GM18505 (cell line): ENCODE results near the gene CALML5.
"Not testable (repeated sequence)": the region's sequence is repeated elsewhere in the genome, so short reads cannot be mapped to it uniquely, and the experiment has no call there.

Source experiments
- ATAC-seq: cut with Tn5 transposase; IDR thresholded peaks from one replicate; pipeline ENCODE4 v1.9.1; 2021; ENCODE audit not compliant: unreplicated experiment
- POLR2A ChIP-seq: IDR thresholded peaks from 4 replicates; pipeline ENCODE4 v1.6.1; 2011; ENCODE audit warnings: borderline replicate concordance; ENCODE audit not compliant: insufficient read depth, insufficient read length; ENCODE audit errors: extremely low read depth

Gene CALML5

DNA sequence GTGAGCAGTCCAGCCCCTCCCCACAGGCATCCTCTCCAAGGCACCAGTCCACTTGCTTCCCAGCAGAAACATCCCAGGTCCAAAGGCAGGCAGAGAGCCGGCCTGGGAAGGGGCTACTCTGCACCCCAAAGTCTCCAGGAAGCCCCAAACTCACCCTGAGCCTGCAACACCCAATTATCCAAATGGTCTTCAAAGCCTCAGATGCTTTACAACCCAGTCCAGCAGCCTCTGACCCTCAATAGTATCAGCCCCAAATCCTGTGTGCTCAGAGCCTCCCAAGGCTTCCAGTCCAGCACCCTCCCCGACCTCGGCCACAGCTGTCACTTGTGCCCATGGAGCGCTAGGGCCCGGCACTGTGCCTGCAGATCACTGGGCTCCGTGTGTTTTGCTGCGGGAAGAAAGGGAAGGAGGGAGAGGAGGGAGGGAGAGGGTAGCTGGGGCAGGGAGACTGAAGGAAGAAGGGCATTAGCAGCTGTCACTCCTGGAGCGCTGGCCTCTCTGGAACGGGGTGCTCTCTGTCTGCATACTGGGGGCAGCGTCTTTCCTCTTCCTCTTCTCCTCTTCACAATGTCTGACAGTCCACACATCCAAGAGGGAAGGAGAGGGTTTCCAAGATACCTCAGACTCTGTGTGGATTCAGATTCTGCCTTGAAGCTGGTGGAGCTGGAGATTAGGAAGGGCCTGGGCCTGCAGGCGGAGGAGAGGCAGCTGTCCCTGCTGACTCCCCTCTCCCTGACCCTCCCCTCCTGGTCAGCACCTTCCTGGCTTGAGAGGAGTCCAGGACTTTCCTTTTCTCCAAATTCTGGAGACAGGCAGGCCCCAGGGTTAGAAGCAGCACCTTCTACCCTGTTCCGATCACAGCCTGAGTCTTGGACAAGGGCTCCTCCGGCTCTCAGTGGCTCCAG, 13.2 kb downstream of the CALML5 start:
- no peak for TF ChIP-seq POLR2A
- ATAC-seq, result no peak

DNA sequence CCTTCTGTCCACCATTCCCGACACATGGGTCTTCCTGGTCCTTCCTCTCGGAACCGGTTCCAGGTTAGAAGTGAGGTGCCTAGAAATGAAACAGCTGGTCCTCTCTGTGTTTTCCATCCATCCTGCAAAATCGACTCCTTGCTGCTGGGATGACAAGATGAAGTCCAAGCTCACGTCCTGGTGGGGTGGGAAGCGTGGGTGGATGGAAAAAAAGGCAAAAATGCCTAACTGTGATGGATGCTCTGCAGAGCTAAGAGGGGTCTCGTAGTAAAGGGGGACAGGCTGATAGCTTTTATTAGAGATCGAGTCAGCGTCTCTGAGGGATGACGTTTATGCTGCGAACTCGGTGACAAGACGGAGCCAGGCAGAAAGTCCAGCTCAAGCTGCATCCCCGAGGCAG, 14.1 kb downstream of the CALML5 start:
- no peak for TF ChIP-seq POLR2A
- ATAC-seq, result no peak

DNA sequence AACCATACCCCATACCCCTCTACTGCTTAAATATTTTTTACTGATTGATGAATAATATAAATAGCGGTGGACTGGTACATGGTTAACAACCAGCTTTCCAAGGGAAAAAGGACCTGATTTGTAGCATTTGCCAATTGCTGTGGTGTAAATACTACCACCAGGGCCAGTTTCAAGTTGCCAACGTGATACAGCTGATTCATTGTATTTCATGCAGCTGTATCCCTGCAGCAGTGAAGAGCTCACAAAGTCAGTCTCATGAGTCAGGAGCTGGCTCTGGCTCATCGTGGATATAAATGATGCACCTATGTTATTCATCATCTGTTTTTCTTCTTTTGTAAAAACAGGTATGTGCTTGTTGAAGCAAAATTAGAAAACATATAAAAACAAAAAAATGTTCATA, 15.2 kb downstream of the CALML5 start:
- ATAC-seq, result no peak
- TF ChIP-seq POLR2A, result no peak

DNA sequence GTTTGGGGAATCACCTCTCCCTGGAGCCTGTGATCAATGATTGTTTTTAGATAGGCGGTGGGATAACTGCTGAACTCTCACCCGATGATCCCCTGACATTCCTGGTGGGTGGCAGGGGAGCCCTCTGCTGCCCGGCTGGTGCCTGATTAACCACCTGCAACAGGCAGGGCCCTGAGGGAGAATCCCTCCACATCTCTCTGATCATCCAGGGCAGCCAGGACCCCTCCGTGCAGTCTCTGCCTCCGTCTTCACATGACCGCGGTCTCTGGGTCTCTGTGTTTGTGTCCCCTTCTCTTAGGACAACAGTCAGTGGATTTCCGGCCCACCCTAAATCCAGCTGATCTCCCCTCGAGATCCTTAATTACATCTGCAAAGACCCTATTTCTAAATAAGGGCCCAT, 17.4 kb downstream of the CALML5 start:
- ATAC-seq, result no peak
- TF ChIP-seq POLR2A, result no peak

DNA sequence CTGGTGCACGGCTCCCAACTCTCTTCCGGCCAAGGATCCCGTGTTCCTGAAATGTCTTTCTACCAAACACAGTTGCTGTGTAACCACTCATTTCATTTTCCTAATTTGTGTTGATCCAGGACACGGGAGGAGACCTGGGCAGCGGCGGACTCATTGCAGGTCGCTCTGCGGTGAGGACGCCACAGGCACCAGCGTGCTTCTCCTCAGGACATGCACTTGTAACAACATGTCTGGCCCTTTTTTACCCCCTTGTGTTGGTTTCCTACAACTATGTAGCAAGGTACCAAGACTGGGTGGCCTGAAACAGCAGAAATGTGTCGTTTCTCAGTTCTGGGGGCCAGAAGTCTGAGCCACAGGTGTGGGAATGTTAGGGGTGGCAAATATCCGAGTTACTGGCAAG, 18.2 kb downstream of the CALML5 start:
- no peak for TF ChIP-seq POLR2A
- no peak for ATAC-seq

DNA sequence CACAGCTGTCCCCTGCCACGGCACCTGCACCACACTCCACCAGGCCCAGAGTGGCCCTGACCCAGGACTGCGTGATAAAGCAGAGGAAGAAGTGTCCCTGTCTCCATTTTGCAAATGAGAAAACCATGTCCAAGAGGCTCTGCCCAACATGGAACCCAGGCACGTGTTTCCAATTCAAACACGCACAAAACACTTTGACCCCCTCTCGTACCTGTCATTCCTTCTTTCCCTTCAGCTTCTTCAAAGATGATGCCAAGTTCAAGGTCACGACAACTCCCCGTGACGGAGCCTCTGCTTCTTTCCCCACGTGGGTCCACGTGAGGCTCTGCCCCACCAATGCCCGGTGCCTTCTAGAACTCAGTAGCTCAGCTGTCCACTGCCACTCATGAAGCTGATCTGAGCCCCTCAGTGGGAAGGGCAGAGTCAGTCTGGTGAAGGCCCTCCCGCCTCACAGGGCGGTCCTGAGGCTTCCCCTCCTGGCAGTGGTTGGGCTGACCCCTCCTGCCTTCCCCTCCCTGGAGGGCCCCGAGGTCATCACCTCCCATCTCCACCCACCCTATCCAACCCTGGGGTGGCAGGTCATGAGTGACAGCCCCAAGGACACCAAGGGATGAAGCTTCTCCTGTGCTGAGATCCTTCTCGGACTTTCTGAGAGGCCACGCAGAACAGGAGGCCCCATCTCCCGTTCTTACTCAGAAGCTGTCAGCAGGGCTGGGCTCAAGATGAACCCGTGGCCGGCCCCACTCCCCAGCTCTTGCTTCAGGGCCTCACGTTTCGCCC, 19.0 kb downstream of the CALML5 start:
- no peak for TF ChIP-seq POLR2A
- ATAC-seq, result no peak

DNA sequence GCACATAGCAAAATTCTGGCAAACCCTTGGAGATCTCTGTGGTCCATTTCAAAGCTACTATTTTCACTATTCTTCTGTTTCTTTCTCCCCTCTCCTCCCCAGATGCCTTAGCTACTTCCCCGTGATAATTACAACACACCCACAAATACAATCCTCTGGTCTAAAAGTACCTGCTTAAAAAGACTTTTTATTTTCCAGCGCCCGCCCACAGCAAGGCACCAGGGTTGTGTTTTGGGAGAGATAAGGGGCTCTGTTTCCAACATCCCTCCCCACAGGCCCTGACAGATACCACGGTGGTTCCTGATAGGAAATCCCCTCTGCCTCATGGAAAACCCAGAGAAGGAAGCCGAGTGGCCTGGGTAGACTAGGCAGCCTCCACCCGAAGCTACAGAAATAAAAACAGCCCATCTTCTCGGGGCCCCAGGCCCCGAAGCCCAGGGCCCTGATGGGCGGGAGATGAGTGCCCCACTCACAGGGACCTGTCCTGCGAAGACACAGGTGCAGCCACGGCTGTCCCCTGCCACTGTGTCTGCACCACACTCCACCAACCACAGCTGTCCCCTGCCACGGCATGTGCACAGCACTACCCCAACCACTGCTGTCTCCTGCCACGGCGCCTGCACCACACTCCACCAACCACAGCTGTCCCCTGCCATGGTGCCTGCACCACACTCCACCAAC, 19.7 kb downstream of the CALML5 start:
- TF ChIP-seq POLR2A, result no peak
- ATAC-seq, result no peak

DNA sequence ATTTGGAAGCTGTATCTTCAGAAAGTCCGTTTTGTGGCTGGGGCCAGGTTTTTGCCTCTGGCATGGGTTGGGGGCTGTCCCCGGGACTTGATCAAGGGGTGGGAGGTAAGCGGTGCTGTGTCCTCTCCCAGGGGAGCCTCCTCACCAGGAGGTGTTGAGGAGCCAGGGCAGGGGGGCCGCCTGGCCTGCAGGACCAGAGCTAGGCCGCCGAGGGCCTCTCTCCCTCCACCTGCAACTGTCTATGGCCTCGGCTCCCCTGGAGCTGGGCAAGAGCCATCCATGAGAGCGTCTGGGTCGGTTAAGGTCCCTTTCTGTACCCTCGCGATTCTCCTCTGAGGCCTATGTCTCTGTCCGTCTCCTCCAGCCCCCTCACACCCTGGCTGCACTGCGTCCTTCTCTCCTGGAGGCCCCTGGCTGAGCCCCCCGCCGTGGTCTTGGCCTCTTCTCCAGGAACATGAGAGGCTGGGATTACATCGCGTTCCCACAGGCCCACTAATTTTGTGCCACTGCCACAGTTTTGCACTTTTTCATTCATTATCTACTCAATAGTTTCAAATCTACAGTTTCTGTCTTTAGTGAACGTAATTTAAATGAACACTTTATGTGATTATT, 20.6 kb downstream of the CALML5 start:
- no peak for TF ChIP-seq POLR2A
- ATAC-seq, result no peak

DNA sequence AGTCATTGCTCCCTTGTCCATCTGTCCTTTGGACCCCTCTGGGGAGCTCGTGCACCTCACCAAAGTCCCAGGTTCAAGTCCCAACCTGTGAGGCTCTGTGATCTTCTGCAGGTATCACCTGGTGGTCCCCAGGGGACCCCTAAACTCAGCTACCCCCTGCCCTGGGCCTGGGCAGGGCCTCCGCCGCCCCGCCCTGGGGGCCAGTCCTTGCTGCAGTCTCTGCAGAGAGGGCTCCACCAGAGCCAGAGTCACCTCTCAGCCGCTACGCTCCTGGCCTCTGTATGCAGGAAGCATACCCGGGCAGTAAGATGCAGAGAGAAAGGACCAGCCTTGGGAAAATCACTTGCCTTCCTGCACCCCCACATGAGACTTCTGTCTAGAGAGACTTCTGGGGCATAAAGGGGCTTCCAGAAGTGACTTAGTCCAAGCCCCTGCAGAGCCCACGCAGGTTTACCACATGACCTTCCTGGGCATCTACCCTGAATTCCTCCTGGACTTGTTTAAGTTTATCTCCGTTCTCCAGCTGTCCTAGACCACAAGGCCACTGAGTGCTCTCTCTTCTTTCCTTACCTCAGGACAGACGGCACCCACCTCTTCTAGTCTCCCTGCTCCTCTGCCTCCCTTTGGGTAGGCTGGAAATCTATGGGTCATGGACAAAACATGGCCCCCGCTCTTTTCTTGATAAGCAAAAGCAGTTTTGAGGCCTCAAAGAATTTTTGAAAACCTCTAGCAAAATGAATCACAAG, 21.2 kb downstream of the CALML5 start:
- TF ChIP-seq POLR2A, result no peak
- ATAC-seq, result no peak

DNA sequence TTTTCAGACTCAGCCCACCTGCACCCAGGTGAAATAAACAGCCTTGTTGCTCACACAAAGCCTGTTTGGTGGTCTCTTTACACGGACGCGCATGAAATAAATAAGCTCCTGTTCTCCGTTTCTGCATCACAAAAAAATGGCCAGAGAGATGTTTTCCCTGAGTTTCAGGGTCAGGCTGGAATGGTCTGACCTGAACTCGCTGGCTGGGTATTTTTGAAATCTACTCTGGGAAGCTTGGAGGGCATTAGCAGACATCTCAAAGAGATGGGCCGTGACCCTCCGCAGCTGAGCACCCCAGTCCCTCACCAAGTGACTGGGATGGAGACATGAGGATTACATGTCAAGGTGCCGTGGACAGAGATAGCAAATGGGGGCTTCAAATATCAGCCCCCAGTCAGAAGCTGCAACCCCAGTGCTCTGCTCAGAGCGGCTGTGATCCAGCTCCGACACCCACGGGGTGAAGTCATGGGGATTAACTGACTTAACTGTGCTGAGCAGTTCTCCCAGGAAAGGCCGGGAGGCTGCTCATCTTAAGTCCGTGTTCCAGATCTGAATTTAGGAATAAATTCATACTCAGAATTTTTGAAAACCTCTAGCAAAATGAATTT, 22.3 kb downstream of the CALML5 start:
- TF ChIP-seq POLR2A, result no peak
- ATAC-seq, result no peak

DNA sequence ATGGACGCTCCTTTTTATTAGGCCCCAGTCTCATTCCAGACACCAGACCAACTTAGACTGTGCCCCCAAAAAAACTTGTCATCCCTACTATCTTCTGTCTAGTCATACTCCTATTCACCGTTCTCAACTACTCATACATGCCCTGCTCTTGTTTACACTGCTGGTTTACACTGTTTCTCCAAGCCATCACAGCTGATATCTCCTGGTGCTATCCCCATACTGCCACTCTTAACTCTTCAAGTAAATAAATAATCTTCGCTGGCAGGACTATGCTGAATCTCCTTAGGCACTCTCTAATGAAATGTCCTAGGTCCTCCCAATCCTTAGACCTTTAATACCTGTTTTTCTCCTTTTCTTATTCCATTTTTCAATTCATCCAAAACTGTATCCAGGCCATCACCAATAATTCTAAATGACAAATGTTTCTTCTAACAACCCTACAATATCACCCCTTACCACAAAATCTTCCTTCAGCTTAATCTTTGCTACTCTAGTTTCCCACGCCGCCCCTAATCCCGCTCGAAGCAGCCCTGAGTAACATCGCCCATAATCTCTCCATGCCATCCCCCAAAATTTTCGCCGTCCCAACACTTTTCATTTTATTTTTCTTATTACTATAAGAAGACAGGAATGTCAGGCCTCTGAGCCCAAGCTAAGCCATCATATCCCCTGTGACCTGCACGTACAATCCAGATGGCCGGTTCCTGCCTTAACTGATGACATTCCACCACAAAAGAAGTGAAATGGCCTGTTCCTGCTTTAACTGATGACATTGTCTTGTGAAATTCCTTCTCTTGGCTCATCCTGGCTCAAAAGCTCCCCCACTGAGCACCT, 23.2 kb downstream of the CALML5 start:
- ATAC-seq, result not testable (repeated sequence)

DNA sequence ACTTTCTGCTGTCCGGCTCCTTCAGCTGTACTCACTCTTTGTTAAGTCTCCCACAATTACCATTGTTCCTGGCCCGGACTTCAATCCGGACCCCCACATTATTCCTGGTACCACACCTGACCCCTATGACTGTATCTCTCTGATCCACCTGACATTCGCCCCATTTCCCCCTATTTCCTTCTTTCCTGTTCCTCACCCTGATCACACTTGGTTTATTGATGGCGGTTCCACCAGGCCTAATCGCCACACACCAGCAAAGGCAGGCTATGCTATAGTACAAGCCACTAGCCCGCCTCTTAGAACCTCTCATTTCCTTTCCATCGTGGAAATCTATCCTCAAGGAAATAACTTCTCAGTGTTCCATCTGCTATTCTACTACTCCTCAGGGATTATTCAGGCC, 24.3 kb downstream of the CALML5 start:
- ATAC-seq, result not testable (repeated sequence)

DNA sequence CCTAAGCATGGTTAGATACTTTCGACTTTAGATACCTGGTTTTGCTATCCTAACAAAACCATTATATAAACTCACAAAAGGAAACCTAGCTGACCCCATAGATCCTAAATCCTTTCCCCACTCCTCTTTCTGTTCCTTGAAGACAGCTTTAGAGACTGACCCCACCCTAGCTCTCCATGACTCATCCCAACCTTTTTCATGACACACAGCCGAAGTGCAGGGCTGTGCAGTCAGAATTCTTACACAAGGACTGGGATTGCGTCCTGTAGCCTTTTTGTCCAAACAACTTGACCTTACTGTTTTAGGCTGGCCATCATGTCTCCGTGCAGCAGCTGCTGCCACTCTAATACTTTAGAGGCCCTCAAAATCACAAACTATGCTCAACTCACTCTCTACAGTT, 24.7 kb downstream of the CALML5 start:
- ATAC-seq, result not testable (repeated sequence)
